AG04449 (cell line): ENCODE data around the gene SPON1.

ENCODE experiments used
- CTCF ChIA-PET: fragments of 350-600 bp; formaldehyde crosslinking; extraction: SDS; loops from one replicate; lab custom pipeline; 2021; ENCODE audit warnings: antibody characterized with exemption; lab: Yijun Ruan, JAX
- POLR2A ChIA-PET: fragments of 400-600, 350-600 bp; formaldehyde crosslinking; extraction: SDS; loops from one replicate; lab custom pipeline; 2020; ENCODE audit warnings: antibody characterized with exemption, inconsistent platforms; lab: Yijun Ruan, JAX
- DNase-seq: peaks from one replicate; pipeline ENCODE4 v3.0.0-alpha.2; 2010; ENCODE audit warnings: low read depth, low spot score
- H3K4me3 ChIP-seq: 2 replicates; pipeline ENCODE4 v1.5.1; 2011; ENCODE audit warnings: low read depth, mild to moderate bottlenecking, control low read depth, low read length
- TF ChIP-seq, protein P1 (sequence below): IDR thresholded peaks from one replicate; pipeline ENCODE4 v1.5.1; 2011; ENCODE audit warnings: mild to moderate bottlenecking, moderate library complexity, low read length, control low read depth, inconsistent platforms; ENCODE audit not compliant: insufficient read depth; ENCODE audit errors: missing control alignments

SPON1 gene

DNA sequence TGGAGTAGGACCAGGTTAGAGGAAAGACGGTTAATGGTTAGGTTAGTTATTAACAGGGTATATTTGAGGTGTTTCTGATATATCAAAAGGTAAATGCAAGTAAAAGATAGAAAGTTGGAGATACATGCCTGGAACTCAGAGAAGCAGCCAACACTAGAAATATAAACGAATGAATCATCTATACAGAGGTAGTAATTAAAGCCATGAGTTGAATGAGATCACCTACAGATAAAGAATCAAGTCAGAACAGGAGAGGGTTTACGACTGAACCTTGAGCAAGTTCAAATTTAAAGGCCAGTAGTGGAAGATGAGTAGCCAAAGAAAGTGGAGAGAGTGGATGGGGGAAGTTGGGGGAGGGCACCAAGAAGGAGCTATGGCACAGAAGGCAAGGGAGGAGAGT lies 73.9 kb downstream of the SPON1 start:
- ChIA-PET CTCF (no interaction called here), POLR2A (no interaction called here)
- TF ChIP-seq, protein P1, sequence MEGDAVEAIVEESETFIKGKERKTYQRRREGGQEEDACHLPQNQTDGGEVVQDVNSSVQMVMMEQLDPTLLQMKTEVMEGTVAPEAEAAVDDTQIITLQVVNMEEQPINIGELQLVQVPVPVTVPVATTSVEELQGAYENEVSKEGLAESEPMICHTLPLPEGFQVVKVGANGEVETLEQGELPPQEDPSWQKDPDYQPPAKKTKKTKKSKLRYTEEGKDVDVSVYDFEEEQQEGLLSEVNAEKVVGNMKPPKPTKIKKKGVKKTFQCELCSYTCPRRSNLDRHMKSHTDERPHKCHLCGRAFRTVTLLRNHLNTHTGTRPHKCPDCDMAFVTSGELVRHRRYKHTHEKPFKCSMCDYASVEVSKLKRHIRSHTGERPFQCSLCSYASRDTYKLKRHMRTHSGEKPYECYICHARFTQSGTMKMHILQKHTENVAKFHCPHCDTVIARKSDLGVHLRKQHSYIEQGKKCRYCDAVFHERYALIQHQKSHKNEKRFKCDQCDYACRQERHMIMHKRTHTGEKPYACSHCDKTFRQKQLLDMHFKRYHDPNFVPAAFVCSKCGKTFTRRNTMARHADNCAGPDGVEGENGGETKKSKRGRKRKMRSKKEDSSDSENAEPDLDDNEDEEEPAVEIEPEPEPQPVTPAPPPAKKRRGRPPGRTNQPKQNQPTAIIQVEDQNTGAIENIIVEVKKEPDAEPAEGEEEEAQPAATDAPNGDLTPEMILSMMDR: no peak
- no peak overlapping the region for H3K4me3 ChIP-seq
- DNase-seq: no peak

DNA sequence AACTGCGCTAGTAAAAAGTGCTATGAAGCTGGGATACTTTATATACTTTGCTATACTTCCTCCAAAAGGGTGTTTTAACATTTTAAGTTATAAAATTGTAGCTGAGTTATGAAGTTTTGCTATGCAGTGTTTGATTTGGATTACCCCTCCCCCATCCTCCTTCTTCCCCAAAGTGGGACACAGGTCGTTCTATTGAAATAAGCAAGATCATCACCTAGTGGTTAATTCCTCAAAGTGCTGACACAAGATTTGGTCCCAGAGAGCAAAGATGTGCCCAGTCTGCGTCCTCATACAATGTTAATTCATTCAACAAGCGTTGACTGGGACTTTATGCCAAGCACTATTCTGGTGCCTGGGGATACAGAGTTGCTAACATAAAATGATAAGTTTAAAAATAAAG lies 78.5 kb downstream of the SPON1 start:
- H3K4me3 ChIP-seq: no peak overlapping the region
- ChIA-PET POLR2A (no interaction called here), CTCF (no interaction called here)
- TF ChIP-seq, protein P1: no peak
- DNase-seq: no peak

DNA sequence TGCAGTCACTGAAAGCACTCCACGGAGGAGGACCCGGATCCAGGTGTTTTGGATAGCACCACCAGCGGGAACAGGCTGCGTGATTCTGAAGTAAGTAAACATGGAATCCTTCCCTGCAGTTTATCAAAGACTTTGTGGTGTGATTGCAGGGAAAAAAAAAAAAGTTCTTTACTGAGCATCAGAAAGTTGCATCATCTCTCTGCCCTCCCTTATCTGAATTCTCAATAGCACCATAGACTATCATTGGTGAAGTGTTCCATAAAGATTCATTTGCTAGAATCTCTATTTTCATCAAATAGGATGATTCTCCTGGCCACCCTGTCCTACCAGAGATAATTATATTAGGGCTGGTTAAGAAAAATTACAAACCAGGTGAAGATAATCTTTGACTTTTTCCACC lies 79.0 kb downstream of the SPON1 start:
- ChIA-PET CTCF (no interaction called here), POLR2A (no interaction called here)
- DNase-seq: no peak
- TF ChIP-seq, protein P1: no peak
- no peak overlapping the region for H3K4me3 ChIP-seq

- ChIA-PET POLR2A (no interaction called here), CTCF (no interaction called here)
- H3K4me3 ChIP-seq: no peak overlapping the region
- TF ChIP-seq, protein P1: no peak
- no peak for DNase-seq
Measured at GRCh38 chr11:14042686-14043465, 80.4 kb downstream of the SPON1 start.

- POLR2A ChIA-PET: no interaction called here
- TF ChIP-seq, protein P1: no peak
- no peak for DNase-seq
- CTCF ChIA-PET: no interaction called here
- H3K4me3 ChIP-seq: no peak overlapping the region
Measured at GRCh38 chr11:14044916-14045315, 82.4 kb downstream of the SPON1 start.

DNA sequence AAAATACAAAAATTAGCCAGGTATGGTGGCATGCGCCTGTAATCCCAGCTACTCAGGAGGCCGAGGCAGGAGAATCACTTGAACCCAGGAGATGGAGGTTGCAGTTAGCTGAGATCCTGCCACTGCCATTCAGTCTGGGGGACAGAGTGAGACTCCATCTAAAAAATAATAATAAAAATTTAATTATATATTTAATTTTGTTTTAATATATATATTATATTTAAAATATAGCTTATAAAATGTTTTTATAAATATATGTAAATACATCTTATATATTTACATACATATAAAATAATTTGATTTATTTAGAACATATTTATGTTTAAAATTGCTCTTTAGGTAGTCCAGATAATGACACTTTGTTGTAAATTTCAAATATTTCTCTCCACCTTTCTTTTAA lies 82.9 kb downstream of the SPON1 start:
- no peak for DNase-seq
- ChIA-PET CTCF (no interaction called here), POLR2A (no interaction called here)
- H3K4me3 ChIP-seq: no peak overlapping the region
- TF ChIP-seq, protein P1: no peak
